Psoas muscle (tissue), 8 donors: Measurements from ENCODE around the gene FNDC11. TPM values are rescaled to one million over a fixed set of nuclear protein-coding genes. Genes with fewer than 3 reads are reported as not detected.
A peak's percentile ranks its signal among the peaks of the same experiment; 100 is the strongest.

Source experiments
- ATAC-seq, 4 donors: fragments of 200-7000 bp; cut with Tn5 transposase; one replicate each; pipeline ENCODE4 v1.9.1; 2020; ENCODE audit warnings: moderate library complexity in 3 of 4, mild to moderate bottlenecking in 2 of 4
- DNase-seq, 2 donors: peaks; one replicate each; pipeline ENCODE4 v3.0.0-alpha.2; 2020
- H3K27ac ChIP-seq: fragments of 200-600 bp; one replicate; pipeline ENCODE4 v1.8.0; 2022
- H3K27me3 ChIP-seq, 3 donors: fragments of 200-600 bp in 1 of 3; one replicate each; pipeline versions ENCODE4 v1.6.1 to v1.8.0; 2013 to 2022; ENCODE audit warnings: low read length in 2 of 3, mild to moderate bottlenecking in 2 of 3, moderate library complexity in 1 of 3; ENCODE audit not compliant: insufficient read depth in 3 of 3
- H3K36me3 ChIP-seq, 2 donors: fragments of 200-600 bp in 1 of 2; one replicate each; pipeline versions ENCODE4 v1.6.1 to v1.8.0; 2013 to 2022; ENCODE audit warnings: low read depth in 1 of 2, mild to moderate bottlenecking in 1 of 2, moderate library complexity in 1 of 2; ENCODE audit not compliant: insufficient read depth in 1 of 2
- H3K4me1 ChIP-seq: fragments of 200-600 bp; one replicate; pipeline ENCODE4 v1.8.0; 2022
- H3K4me3 ChIP-seq: fragments of 200-600 bp; one replicate; pipeline ENCODE4 v1.8.0; 2022; ENCODE audit warnings: mild to moderate bottlenecking
- H3K9me3 ChIP-seq: fragments of 200-600 bp; one replicate; pipeline ENCODE4 v1.8.0; 2022
- CTCF ChIP-seq: fragments of 200-600 bp; IDR thresholded peaks from one replicate; pipeline ENCODE4 v1.8.0; 2022; ENCODE audit warnings: antibody characterized with exemption
- WGBS, 3 donors: extraction: QIAGEN DNeasy Blood & Tissue Kit; methylation state at CpG; one replicate each; pipeline versions ENCODE4 v1.1.6 to v1.1.7; 2013; 5-methylcytosine and 5-hydroxymethylcytosine counted together
- intact Hi-C, 2 donors: fragments of 100-400 bp; cut with DNase I; formaldehyde crosslinking; loops; one replicate each; pipeline versions ENCODE4 v1.11.0 to v1.14.2; 2022
- polyA plus RNA-seq, 3 donors: library from polyadenylated mRNA; stranded (reverse); fragments of 200-250 nt; gene quantifications; one replicate each; pipeline ENCODE4 v1.2.3, GENCODE V29; 2013
- total RNA-seq, 4 donors: library from RNA; stranded (reverse); fragmentation: NEBNext Ultra II Directional in 2 of 4; extraction: Animal tissue kit (Norgen Biotek cat#: 25700) in 2 of 4; gene quantifications; one replicate each; pipeline versions ENCODE4 v1.2.1 to v1.2.4, GENCODE V29; 2021 to 2023
- donor health status: healthy with polysubstance abuse.
- donor health status: DM: no; HTN: no; CAD: no; lungs with moderate emphysema.
- donor health status: Bipolar disorder and iron deficiency.
- donor health status: healthy.
- donor health status: DM: yes; HTN: yes; CAD: no.
- donor health status: DM: no; HTN: no; CAD: no.
- donor health status: DM: no; HTN: no; CAD: no.
- donor health status: DM: yes; HTN: yes; CAD: no.

FNDC11 gene
- total and polyA plus RNA-seq, 7 donors = 0.07 to 0.14 (median 0.08) TPM; not detected in 4

- H3K4me3 ChIP-seq = no peak overlapping the region
- WGBS, 3 donors = 82 to 86% (median 85%) methylated on average over 30 to 32 of the region's 32 CpGs
- no peak overlapping the region for H3K27ac ChIP-seq
- H3K4me1 ChIP-seq = peaks cover 18% of the 10 kb centered on the region
- intact Hi-C loops = no loop called here
- no peak for ATAC-seq
- H3K27me3 ChIP-seq = no peaks in the 10 kb centered on the region
- no peak for TF ChIP-seq CTCF
- peak in 1 of 2 donors; percentile 40 for DNase-seq
- peaks cover 0 to 19% of the 10 kb centered on the region in 2 donors for H3K36me3 ChIP-seq
- H3K9me3 ChIP-seq = no peaks in the 10 kb centered on the region
These were observed 36.3 kb upstream of the FNDC11 start for GRCh38 chr20:63517376-63518309.

GRCh38 chr20:63518351-63518861, 35.6 kb upstream of the FNDC11 start:
- intact Hi-C loops = no loop called here
- H3K27ac ChIP-seq = no peak overlapping the region
- no peak for TF ChIP-seq CTCF
- H3K4me1 ChIP-seq = peaks cover 19% of the 10 kb centered on the region
- no peaks in the 10 kb centered on the region for H3K9me3 ChIP-seq
- 80 to 86% (median 82%) methylated on average over 20 of the region's 20 CpGs for WGBS, 3 donors
- H3K4me3 ChIP-seq = no peak overlapping the region
- peaks cover 0 to 24% of the 10 kb centered on the region in 2 donors for H3K36me3 ChIP-seq
- ATAC-seq (no peak), DNase-seq (peak in 1 of 2 donors; percentile 51)
- H3K27me3 ChIP-seq = no peaks in the 10 kb centered on the region

- 74 to 84% (median 75%) methylated on average over 31 to 32 of the region's 32 CpGs for WGBS, 3 donors
- peak in 1 of 4 donors; percentile 0 for ATAC-seq
These were observed 34.9 kb upstream of the FNDC11 start for GRCh38 chr20:63518946-63519667.

More at GRCh38 chr20:63518946-63519667, 34.9 kb upstream of the FNDC11 start:
- peak in 1 of 2 donors; percentile 53 for DNase-seq
- TF ChIP-seq CTCF = no peak
- peak overlapping the region; percentile 80 for H3K4me3 ChIP-seq
- no peaks in the 10 kb centered on the region for H3K9me3 ChIP-seq
- intact Hi-C loops = no loop called here
- no peak overlapping the region for H3K27ac ChIP-seq
- peaks cover 0 to 24% of the 10 kb centered on the region in 2 donors for H3K36me3 ChIP-seq
- peaks cover 19% of the 10 kb centered on the region for H3K4me1 ChIP-seq
- no peaks in the 10 kb centered on the region for H3K27me3 ChIP-seq
